ENCODE results near the gene NUDT16L1.
A peak's percentile ranks its signal among the peaks of the same experiment; 100 is the strongest.
"Not testable (repeated sequence)": the region's sequence is repeated elsewhere in the genome, so short reads cannot be mapped to it uniquely, and the experiment has no call there.

NUDT16L1 gene

DNA sequence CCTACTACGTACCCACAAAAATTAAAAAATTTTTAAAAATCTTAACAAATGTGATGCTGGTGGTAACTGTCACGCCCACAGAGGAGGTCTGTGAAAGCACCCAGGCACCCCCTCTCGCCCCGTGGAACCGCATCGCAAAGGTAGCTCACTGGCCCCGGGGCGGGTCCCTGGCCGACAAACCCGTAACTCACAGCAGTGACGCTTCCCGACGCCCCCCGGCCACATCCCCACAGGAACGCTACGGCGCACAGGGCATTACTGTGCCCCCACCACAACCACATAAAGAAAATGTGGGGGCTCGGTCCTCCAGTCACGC is 40.3 kb downstream of the NUDT16L1 start:
- peaks cover 4% of the 10 kb centered on the region; the same call in 1 of the 2 replicates for H3K4me1 ChIP-seq (ENCODE audit: control insufficient read depth, insufficient read depth, low read length)
- H3K36me3 ChIP-seq (ENCODE audit: control insufficient read depth, insufficient read depth, low read length): peaks cover 23% of the 10 kb centered on the region
- peak overlapping the region; percentile 49; the same call in 1 of the 2 replicates for H3K27ac ChIP-seq (ENCODE audit: low read depth, low read length)
- 0 out of 2 replicates have a peak, but pooled peaks cover 4% of the 10 kb centered on the region for H3K27me3 ChIP-seq (ENCODE audit: control insufficient read depth, insufficient read depth, low read length)
- H3K9me3 ChIP-seq (ENCODE audit: control insufficient read depth, insufficient read depth, low read depth, low read length): no peaks in the 10 kb centered on the region
- H3K9ac ChIP-seq (ENCODE audit: low read length): peak overlapping the region; percentile 90
- peak overlapping the region; percentile 92 for H3K4me3 ChIP-seq (ENCODE audit: low read depth, low read length)

DNA sequence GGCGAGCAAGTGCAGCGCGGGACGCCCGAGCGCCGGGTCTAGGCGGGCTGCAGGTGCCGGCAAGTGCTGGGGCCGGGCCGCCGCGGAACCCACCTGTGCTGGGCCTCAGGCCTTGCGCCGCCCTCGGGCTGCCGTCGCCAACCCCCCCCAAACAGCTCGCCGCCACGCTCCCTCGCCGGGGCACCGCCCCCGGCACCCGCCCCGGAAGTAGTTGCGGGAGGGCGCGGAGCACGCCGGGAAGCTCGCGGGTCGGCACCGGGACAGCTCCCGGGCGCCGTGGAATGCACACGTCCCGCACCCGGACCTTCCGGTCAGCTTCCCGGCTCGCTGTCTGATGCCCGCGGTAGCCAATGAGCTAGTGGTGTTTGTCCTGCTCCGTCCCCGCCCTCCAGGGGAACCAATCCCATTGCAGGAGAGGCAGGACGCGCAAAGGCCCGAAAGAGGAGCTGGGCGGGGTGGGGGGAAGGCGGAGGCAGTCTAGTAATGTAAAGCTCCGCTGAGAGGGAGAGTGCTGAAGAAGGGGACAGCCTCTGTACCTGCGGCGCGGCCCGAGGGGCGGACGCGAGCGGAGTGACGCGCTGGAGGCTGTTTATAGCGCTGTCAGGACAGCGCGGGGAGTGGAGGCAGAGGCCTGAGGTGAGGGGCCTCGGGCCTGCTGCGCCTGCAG is 40.8 kb downstream of the NUDT16L1 start, which contains the start of the genes ANKS3 and DNAAF8:
Gene ANKS3, minus strand, starts transcription at position 209 of the 667 bp plus-strand sequence. CDS start 4,122 bp downstream, outside the sequence.
Gene DNAAF8, plus strand, starts transcription at position 475 of the 667 bp plus-strand sequence. CDS start 1,978 bp downstream, outside the sequence.
- peak within 1 kb of the TSS; percentile 92 for H3K4me3 ChIP-seq (ENCODE audit: low read depth, low read length)
- peaks cover 4% of the 10 kb centered on the region; the same call in 1 of the 2 replicates for H3K4me1 ChIP-seq (ENCODE audit: control insufficient read depth, insufficient read depth, low read length)
- peak within 1 kb of the TSS; percentile 90 for H3K9ac ChIP-seq (ENCODE audit: low read length)
- H3K36me3 ChIP-seq (ENCODE audit: control insufficient read depth, insufficient read depth, low read length): peaks cover 19% of the 10 kb centered on the region
- H3K9me3 ChIP-seq (ENCODE audit: control insufficient read depth, insufficient read depth, low read depth, low read length): no peaks in the 10 kb centered on the region
- peak within 1 kb of the TSS; percentile 58; the same call in 1 of the 2 replicates for H3K27ac ChIP-seq (ENCODE audit: low read depth, low read length)
- H3K27me3 ChIP-seq (ENCODE audit: control insufficient read depth, insufficient read depth, low read length): 0 out of 2 replicates have a peak, but pooled peaks cover 4% of the 10 kb centered on the region

DNA sequence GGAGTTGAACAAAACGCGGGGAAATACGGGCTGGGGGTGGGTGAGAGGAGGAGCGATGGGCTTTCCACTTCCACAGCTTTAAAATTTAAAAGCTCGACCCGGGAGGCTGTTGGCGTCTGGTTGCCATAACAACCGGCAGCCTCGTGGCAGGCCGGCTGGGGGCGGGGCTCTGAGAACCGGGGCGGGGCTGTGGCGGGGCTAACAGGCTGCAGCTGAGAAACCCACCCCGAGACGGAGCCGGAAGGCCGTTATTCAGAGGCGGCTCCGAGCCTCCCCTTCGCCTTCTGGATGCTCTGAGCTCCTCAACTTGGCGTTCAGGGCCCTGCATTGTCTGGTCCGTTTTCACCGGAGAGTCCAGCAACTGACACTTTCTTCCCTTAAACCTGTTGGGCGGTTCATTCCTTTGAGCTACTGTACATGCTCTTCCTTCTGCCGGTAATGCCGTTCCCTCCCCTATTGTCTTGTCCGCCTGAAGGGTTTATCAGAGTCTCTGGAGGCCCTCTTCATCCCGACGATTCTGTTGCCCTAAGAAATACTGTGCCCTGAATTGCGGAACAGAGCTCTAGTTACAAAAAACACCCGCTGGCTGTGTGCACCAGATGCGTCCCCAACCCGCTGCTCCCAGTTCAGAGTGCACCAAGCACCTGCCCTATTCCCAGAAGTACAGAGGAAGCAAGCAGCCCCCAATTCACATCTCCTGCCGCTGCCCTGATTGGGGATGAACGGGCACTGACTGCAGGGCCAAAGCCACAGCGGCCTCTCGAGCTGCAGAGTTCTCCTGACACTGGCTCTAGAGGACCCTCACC is 41.6 kb downstream of the NUDT16L1 start:
- H3K4me1 ChIP-seq (ENCODE audit: control insufficient read depth, insufficient read depth, low read length): peaks cover 4% of the 10 kb centered on the region; the same call in 1 of the 2 replicates
- H3K9ac ChIP-seq (ENCODE audit: low read length): peak overlapping the region; percentile 75
- no peaks in the 10 kb centered on the region for H3K9me3 ChIP-seq (ENCODE audit: control insufficient read depth, insufficient read depth, low read depth, low read length)
- H3K27ac ChIP-seq (ENCODE audit: low read depth, low read length): peak overlapping the region; percentile 58; the same call in 1 of the 2 replicates
- H3K36me3 ChIP-seq (ENCODE audit: control insufficient read depth, insufficient read depth, low read length): peaks cover 13% of the 10 kb centered on the region
- 0 out of 2 replicates have a peak, but pooled peaks cover 4% of the 10 kb centered on the region for H3K27me3 ChIP-seq (ENCODE audit: control insufficient read depth, insufficient read depth, low read length)
- H3K4me3 ChIP-seq (ENCODE audit: low read depth, low read length): peak overlapping the region; percentile 92

DNA sequence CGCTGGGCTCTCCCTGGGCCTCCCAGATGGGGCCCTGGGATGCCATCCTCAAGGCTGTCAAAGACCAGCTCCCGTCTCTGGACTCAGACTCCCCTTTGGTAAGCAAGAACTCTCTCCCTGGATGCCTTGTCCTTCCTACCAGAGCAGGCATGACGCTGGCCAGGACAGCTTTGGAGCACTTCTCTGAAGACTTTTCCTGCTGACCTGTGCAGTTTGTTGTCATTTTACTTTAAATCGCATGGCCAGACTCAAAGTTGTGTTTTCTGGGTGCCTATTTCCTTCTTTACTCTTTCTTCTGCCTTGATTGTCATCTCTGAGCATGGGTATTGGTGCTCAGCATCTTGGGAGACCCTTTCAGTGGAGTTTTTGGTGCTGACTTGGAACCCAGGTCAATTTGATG is 43.2 kb downstream of the NUDT16L1 start:
- Histone ChIP-seq H3K4me1 (ENCODE audit: control insufficient read depth, insufficient read depth, low read length) (peaks cover 4% of the 10 kb centered on the region; the same call in 1 of the 2 replicates), H3K4me3 (ENCODE audit: low read depth, low read length) (no peak overlapping the region), H3K27ac (ENCODE audit: low read depth, low read length) (no peak overlapping the region), H3K27me3 (ENCODE audit: control insufficient read depth, insufficient read depth, low read length) (0 out of 2 replicates have a peak, but pooled peaks cover 4% of the 10 kb centered on the region), H3K9me3 (ENCODE audit: control insufficient read depth, insufficient read depth, low read depth, low read length) (no peaks in the 10 kb centered on the region), H3K36me3 (ENCODE audit: control insufficient read depth, insufficient read depth, low read length) (peaks cover 4% of the 10 kb centered on the region; the same call in 1 of the 2 replicates), H3K9ac (ENCODE audit: low read length) (no peak overlapping the region)

DNA sequence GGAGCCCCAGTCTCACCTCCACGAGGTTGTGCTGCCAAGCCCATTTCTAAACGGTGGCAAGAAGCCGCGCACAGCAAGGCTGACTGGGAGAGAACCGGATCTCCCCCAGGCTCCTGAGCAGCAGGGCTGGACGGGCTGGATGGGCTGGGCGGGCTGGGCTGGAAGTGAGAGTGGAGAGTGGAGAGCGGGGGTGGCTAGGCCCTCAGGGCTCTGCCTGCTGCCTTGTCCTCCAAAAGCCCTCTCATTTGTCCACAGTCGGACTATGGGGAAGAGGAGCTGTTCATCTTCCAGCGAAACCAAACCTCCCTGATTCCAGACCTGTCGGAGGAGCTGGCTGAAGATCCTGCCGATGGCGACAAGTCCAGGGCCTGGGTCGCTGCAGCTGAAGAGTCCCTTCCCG is 44.2 kb downstream of the NUDT16L1 start:
- Histone ChIP-seq H3K9ac (ENCODE audit: low read length) (no peak overlapping the region), H3K4me1 (ENCODE audit: control insufficient read depth, insufficient read depth, low read length) (peaks cover 4% of the 10 kb centered on the region; the same call in 1 of the 2 replicates), H3K9me3 (ENCODE audit: control insufficient read depth, insufficient read depth, low read depth, low read length) (no peaks in the 10 kb centered on the region), H3K36me3 (ENCODE audit: control insufficient read depth, insufficient read depth, low read length) (no peaks in the 10 kb centered on the region), H3K27me3 (ENCODE audit: control insufficient read depth, insufficient read depth, low read length) (0 out of 2 replicates have a peak, but pooled peaks cover 4% of the 10 kb centered on the region), H3K4me3 (ENCODE audit: low read depth, low read length) (no peak overlapping the region), H3K27ac (ENCODE audit: low read depth, low read length) (no peak overlapping the region)

DNA sequence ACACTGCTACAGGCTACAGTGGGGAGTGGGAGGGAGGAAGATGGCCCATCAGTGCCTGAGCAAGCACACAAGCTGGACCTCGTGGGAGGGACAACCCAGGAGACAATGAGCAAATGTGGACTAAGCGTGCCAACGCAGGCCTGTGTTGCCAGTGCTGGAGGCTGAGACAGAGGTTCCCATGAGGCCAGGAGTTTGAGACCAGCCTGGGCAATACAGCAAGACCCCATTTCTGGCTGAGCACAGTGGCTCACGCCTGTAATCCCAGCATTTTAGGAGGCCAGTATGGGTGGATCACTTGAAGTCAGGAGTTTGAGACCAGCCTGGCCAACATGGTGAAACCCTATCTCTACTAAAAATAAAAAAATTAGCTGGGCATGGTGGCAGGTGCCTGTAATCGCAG is 45.0 kb downstream of the NUDT16L1 start:
- not testable (repeated sequence) for H3K27ac ChIP-seq (ENCODE audit: low read depth, low read length); H3K4me3 ChIP-seq (ENCODE audit: low read depth, low read length); H3K9ac ChIP-seq (ENCODE audit: low read length); H3K27me3 ChIP-seq (ENCODE audit: control insufficient read depth, insufficient read depth, low read length); H3K36me3 ChIP-seq (ENCODE audit: control insufficient read depth, insufficient read depth, low read length); H3K4me1 ChIP-seq (ENCODE audit: control insufficient read depth, insufficient read depth, low read length); H3K9me3 ChIP-seq (ENCODE audit: control insufficient read depth, insufficient read depth, low read depth, low read length)

DNA sequence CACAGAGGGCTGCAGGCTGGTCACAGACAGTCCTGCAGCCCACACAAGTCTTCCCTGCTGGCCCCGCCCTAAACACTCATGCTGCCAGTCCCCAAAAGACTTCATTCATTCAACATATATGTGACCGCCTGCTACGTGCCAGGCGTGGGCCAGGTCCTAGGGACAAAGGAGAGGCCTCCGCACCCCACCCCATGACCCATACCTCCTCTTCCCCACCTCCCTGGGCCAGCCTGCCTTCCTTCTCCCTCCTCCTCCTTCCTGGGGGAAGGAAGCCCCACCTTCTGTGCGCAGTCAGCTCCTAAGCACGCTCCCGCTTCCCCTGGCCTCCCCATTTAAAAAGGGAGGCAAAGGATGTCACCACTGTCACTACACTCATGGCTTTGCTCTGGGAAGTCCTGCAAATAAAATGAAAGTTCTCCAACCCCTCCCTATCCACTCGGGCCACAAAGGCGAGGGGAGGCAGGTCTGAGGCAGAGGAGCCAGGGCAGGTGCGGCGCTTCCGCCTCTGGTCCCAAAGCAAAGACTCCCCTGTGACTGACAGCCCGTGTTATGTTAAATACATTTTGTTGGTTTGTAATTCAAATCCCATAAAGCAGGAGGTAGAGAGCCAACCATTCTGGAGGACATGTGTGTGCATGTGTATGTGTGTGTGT is 50.0 kb downstream of the NUDT16L1 start:
- Histone ChIP-seq H3K4me1 (ENCODE audit: control insufficient read depth, insufficient read depth, low read length) (peaks cover 4% of the 10 kb centered on the region; the same call in 1 of the 2 replicates), H3K9me3 (ENCODE audit: control insufficient read depth, insufficient read depth, low read depth, low read length) (no peaks in the 10 kb centered on the region), H3K27ac (ENCODE audit: low read depth, low read length) (no peak overlapping the region), H3K36me3 (ENCODE audit: control insufficient read depth, insufficient read depth, low read length) (no peaks in the 10 kb centered on the region), H3K27me3 (ENCODE audit: control insufficient read depth, insufficient read depth, low read length) (no peaks in the 10 kb centered on the region), H3K4me3 (ENCODE audit: low read depth, low read length) (peak overlapping the region; percentile 31), H3K9ac (ENCODE audit: low read length) (no peak overlapping the region)

DNA sequence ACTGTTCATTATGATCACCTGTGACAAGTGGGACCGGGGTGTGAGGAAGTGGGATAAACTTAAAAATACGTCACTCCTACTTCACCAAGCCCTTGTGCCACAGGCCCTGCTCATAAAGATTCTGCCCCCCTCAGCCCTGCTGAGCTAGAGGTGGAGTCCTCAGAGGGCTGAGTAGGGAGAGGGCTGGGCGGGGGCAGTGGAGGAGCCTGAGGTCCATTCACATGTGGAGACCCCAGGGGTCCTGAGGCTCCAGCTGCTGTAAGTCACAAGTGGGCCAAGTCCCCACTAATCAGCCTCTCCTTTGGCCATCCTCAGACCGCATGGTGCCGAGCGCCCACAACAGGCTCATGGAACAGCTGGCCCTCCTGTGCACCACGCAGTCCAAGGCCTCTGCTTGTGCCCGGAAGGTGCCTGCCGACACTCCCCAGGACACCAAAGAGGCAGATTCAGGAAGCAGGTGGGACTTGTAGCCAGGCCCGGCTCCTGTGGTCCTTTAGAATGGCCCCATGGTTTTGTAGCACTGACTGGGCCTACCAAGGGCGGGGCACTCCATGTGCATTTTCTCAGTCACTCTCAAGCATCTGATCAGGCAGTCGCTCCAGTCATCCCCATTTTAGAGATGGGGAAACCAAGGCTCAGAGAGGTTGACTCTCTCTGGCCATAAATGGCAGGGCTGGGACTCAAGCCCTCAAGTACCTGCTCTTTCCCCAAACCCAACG is 51.4 kb downstream of the NUDT16L1 start:
- H3K36me3 ChIP-seq (ENCODE audit: control insufficient read depth, insufficient read depth, low read length): 0 out of 2 replicates have a peak, but pooled peaks cover 2% of the 10 kb centered on the region
- H3K9ac ChIP-seq (ENCODE audit: low read length): no peak overlapping the region
- peaks cover 4% of the 10 kb centered on the region; the same call in 1 of the 2 replicates for H3K4me1 ChIP-seq (ENCODE audit: control insufficient read depth, insufficient read depth, low read length)
- no peak overlapping the region for H3K4me3 ChIP-seq (ENCODE audit: low read depth, low read length)
- H3K9me3 ChIP-seq (ENCODE audit: control insufficient read depth, insufficient read depth, low read depth, low read length): no peaks in the 10 kb centered on the region
- no peaks in the 10 kb centered on the region for H3K27me3 ChIP-seq (ENCODE audit: control insufficient read depth, insufficient read depth, low read length)
- H3K27ac ChIP-seq (ENCODE audit: low read depth, low read length): no peak overlapping the region

DNA sequence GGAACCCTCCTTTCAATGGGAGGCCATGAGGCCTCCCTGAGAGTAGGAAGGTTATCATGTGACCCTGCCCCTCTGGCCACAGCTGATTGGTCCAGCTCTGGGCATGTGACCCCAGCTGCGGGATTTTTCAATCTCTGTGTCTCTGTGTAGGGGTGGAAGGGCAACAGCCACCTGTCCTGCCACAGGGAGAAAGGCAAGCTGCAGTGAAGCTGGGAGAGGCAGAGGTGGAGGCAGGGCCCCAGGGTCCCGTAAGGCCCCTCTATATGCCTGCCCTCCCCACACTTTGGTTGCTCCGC is 51.9 kb downstream of the NUDT16L1 start:
- Histone ChIP-seq H3K9me3 (ENCODE audit: control insufficient read depth, insufficient read depth, low read depth, low read length) (no peaks in the 10 kb centered on the region), H3K27ac (ENCODE audit: low read depth, low read length) (no peak overlapping the region), H3K9ac (ENCODE audit: low read length) (no peak overlapping the region), H3K36me3 (ENCODE audit: control insufficient read depth, insufficient read depth, low read length) (peaks cover 2% of the 10 kb centered on the region; the same call in 1 of the 2 replicates), H3K27me3 (ENCODE audit: control insufficient read depth, insufficient read depth, low read length) (no peaks in the 10 kb centered on the region), H3K4me1 (ENCODE audit: control insufficient read depth, insufficient read depth, low read length) (peaks cover 4% of the 10 kb centered on the region; the same call in 1 of the 2 replicates), H3K4me3 (ENCODE audit: low read depth, low read length) (no peak overlapping the region)
